PC-3 (cell line): ENCODE data around the gene METRN. TPM values are rescaled to one million over a fixed set of nuclear protein-coding genes. Genes with fewer than 3 reads are reported as not detected.

Source experiments
- ATAC-seq: fragments of 200-7000 bp; cut with Tn5 transposase; 2 replicates; pipeline ENCODE4 v1.9.1; 2020; ENCODE audit warnings: mild to moderate bottlenecking, moderate library complexity
- BruUV-seq: library from RNA; stranded (reverse); fragments of 400-500 nt; replicated peaks from 2 replicates; lab custom pipeline; 2021; lab: Mats Ljungman, UMichigan
- CTCF ChIA-PET: fragments of 300-600 bp; sonication (Branson Sonifier 250); formaldehyde crosslinking; loops from one replicate; lab custom pipeline; 2022; ENCODE audit warnings: antibody characterized with exemption; lab: Charles Lee
- POLR2A ChIA-PET: fragments of 300-600 bp; sonication (Branson Sonifier 250); formaldehyde crosslinking; loops from one replicate; lab custom pipeline; 2022; ENCODE audit warnings: antibody characterized with exemption; ENCODE audit not compliant: unreplicated experiment; lab: Charles Lee
- DNase-seq: peaks from one replicate; pipeline ENCODE4 v3.0.0-alpha.2; 2015
- H2AFZ ChIP-seq: fragments of 300-600 bp; sonication (generic); 2 replicates; pipeline ENCODE4 v1.6.0; 2016; ENCODE audit warnings: antibody characterized with exemption, low read length
- H3F3A ChIP-seq: fragments of 300-600 bp; sonication (generic); one replicate; pipeline ENCODE4 v1.6.0; 2017; ENCODE audit warnings: antibody characterized with exemption, low read length, control low read depth, mild to moderate bottlenecking; ENCODE audit not compliant: unreplicated experiment
- H3K27ac ChIP-seq: fragments of 300-600 bp; sonication (generic); 2 replicates; pipeline ENCODE4 v1.5.1; 2016; ENCODE audit warnings: mild to moderate bottlenecking, low read length
- H3K27me3 ChIP-seq: fragments of 300-600 bp; sonication (generic); 2 replicates; pipeline ENCODE4 v1.6.1; 2016; ENCODE audit warnings: low read length, mixed read lengths
- H3K36me3 ChIP-seq: fragments of 300-600 bp; sonication (generic); 2 replicates; pipeline ENCODE4 v1.6.1; 2016; ENCODE audit warnings: low read depth, mixed run types, low read length, mixed read lengths
- H3K4me1 ChIP-seq: fragments of 300-600 bp; sonication (generic); 2 replicates; pipeline ENCODE4 v1.5.1; 2016; ENCODE audit warnings: low read length; ENCODE audit not compliant: insufficient read depth
- H3K4me2 ChIP-seq: fragments of 300-600 bp; sonication (generic); 2 replicates; pipeline ENCODE4 v1.6.0; 2016; ENCODE audit warnings: low read length
- H3K4me3 ChIP-seq: fragments of 300-600 bp; sonication (generic); 2 replicates; pipeline ENCODE4 v1.5.1; 2016; ENCODE audit warnings: mild to moderate bottlenecking, low read length, mixed read lengths
- H3K79me2 ChIP-seq: fragments of 300-600 bp; sonication (generic); 2 replicates; pipeline ENCODE4 v1.6.1; 2017; ENCODE audit warnings: low read length, mixed read lengths
- H3K9ac ChIP-seq: fragments of 300-600 bp; sonication (generic); 2 replicates; pipeline ENCODE4 v1.6.0; 2016; ENCODE audit warnings: mild to moderate bottlenecking, low read length
- H3K9me2 ChIP-seq: fragments of 300-600 bp; sonication (generic); replicated peaks from 2 replicates; pipeline ENCODE4 v1.6.1; 2016; ENCODE audit warnings: mixed run types, low read length, mixed read lengths
- H3K9me3 ChIP-seq: fragments of 300-600 bp; sonication (generic); 2 replicates; pipeline ENCODE4 v1.6.1; 2016; ENCODE audit warnings: low read length, mixed read lengths
- H4K20me1 ChIP-seq: fragments of 300-600 bp; sonication (generic); 2 replicates; pipeline ENCODE4 v1.6.1; 2016; ENCODE audit warnings: low read length, mixed read lengths
- EZH2 ChIP-seq: fragments of 300-600 bp; sonication (generic); IDR thresholded peaks from one replicate; pipeline ENCODE4 v1.6.1; 2017; ENCODE audit warnings: antibody characterized with exemption, mild to moderate bottlenecking, low read length; ENCODE audit not compliant: unreplicated experiment
- EZH2phosphoT487 ChIP-seq: fragments of 300-600 bp; sonication (generic); IDR thresholded peaks from 2 replicates; pipeline ENCODE4 v1.6.1; 2018; ENCODE audit warnings: mild to moderate bottlenecking, antibody characterized with exemption, low read length, borderline replicate concordance
- intact Hi-C: fragments of 100-400 bp; cut with micrococcal nuclease; formaldehyde crosslinking; loops from 2 replicates; pipeline ENCODE4 v1.9.0; 2023
- total RNA-seq: library from RNA; depleted of rRNA; stranded (reverse); fragments of >200 nt; gene quantifications from 2 replicates; pipeline ENCODE4 v1.2.3, GENCODE V29; 2014
- TF ChIP-seq, protein P1 (sequence below): fragments of 300-600 bp; sonication (generic); conservative IDR thresholded peaks from 2 replicates; pipeline ENCODE4 v1.5.1; 2017; ENCODE audit warnings: antibody characterized with exemption, low read depth, mild to moderate bottlenecking, low read length

Gene METRN
- total RNA-seq, 1 experiment from 2014 or later, result 320 TPM

DNA sequence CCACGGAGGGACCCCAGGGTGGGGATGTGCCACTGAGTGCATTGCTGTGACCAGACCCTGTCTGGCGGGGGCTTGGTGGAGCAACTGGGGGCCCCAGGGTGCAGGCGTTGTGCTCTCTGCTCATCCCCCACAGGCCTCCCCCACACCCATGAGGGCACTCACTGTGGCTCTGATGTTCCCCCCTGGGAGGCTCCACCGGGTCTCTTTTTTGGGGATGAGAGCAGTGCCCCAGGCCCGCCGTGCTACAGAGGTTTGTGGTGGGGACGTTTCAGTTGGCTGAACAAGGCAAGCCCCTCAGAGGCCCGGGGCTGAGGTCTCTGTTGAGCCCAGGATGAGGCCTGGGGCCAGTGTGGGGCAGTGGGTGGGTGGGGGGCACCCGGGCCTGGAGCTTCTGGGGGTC is 8.8 kb downstream of the METRN start:
- Histone ChIP-seq H3K36me3 (no peaks in the 10 kb centered on the region), H3K9me2 (no peaks in the 10 kb centered on the region), H3K9ac (no peak overlapping the region), H3K79me2 (no peaks in the 10 kb centered on the region), H3K27me3 (no peaks in the 10 kb centered on the region), H3F3A (peaks cover 3% of the 10 kb centered on the region), H3K27ac (no peak overlapping the region), H4K20me1 (no peaks in the 10 kb centered on the region), H3K9me3 (no peaks in the 10 kb centered on the region), H3K4me1 (peaks cover 24% of the 10 kb centered on the region; the same call in 1 of the 2 replicates), H3K4me2 (no peak overlapping the region), H2AFZ (no peak overlapping the region), H3K4me3 (no peak overlapping the region)
- POLR2A ChIA-PET, result no interaction called here
- ATAC-seq, result no peak
- CTCF ChIA-PET, result no interaction called here
- intact Hi-C loops, result no loop called here
- TF ChIP-seq, protein P1, sequence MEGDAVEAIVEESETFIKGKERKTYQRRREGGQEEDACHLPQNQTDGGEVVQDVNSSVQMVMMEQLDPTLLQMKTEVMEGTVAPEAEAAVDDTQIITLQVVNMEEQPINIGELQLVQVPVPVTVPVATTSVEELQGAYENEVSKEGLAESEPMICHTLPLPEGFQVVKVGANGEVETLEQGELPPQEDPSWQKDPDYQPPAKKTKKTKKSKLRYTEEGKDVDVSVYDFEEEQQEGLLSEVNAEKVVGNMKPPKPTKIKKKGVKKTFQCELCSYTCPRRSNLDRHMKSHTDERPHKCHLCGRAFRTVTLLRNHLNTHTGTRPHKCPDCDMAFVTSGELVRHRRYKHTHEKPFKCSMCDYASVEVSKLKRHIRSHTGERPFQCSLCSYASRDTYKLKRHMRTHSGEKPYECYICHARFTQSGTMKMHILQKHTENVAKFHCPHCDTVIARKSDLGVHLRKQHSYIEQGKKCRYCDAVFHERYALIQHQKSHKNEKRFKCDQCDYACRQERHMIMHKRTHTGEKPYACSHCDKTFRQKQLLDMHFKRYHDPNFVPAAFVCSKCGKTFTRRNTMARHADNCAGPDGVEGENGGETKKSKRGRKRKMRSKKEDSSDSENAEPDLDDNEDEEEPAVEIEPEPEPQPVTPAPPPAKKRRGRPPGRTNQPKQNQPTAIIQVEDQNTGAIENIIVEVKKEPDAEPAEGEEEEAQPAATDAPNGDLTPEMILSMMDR, result no peak
- no peak for TF ChIP-seq EZH2phosphoT487
- BruUV-seq, result no TSS peak
- DNase-seq, result no peak

DNA sequence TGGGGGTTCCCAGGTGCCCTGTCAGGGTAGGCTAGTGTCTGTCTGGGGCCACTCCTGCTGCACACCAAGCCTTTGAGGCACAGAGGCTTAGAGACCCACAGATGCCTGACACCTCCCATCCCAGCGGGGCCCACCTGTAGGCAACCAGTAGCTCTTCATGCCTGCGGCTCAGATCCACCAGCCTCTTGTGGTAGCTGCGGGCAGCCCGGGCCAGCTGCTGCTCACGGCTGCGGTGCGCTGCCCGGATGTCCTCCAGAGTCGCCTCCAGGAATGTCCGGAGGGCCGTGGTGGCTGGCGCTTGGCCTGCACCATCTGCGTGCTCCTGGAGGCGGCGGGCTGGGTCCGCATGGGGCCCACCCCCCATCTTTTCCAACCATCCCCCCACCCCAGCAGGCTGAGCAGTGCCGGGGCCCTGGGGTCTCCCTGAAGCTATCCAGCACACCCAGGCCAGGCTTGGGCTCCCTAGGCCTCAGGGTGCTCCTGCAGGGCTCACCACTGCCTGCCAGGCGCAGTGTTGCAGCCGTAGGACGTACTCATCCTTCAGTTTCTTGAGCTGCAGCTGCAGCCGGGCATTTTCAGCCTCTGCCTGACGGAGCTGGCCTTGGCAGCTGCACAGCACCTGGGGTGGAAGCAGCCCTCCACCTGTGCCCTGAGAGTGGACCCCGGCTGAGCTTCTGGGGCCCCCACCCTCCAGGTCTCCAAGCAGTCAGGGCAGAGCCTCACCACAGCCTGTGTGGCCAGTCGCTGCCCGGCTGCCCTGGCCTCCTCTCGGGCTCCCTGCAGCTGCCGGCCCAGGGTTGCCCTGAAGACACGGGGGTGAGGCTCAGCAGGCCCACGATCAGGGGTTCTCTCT is 9.5 kb downstream of the METRN start:
- intact Hi-C loops, result no loop called here
- no peak for DNase-seq
- Histone ChIP-seq H3K9ac (no peak overlapping the region), H3K4me1 (peaks cover 23% of the 10 kb centered on the region; the same call in 1 of the 2 replicates), H3K4me2 (no peak overlapping the region), H3K4me3 (no peak overlapping the region), H3K9me2 (no peaks in the 10 kb centered on the region), H2AFZ (no peak overlapping the region), H3F3A (peaks cover 3% of the 10 kb centered on the region), H3K36me3 (no peaks in the 10 kb centered on the region), H3K27ac (no peak overlapping the region), H3K27me3 (no peaks in the 10 kb centered on the region), H3K79me2 (0 out of 2 replicates have a peak, but pooled peaks cover 6% of the 10 kb centered on the region), H4K20me1 (no peaks in the 10 kb centered on the region), H3K9me3 (no peaks in the 10 kb centered on the region)
- ATAC-seq, result no peak
- CTCF ChIA-PET, result no interaction called here
- TF ChIP-seq EZH2 (no peak), EZH2phosphoT487 (no peak)
- TF ChIP-seq, protein P1, result no peak
- no TSS peak for BruUV-seq
- POLR2A ChIA-PET, result no interaction called here

DNA sequence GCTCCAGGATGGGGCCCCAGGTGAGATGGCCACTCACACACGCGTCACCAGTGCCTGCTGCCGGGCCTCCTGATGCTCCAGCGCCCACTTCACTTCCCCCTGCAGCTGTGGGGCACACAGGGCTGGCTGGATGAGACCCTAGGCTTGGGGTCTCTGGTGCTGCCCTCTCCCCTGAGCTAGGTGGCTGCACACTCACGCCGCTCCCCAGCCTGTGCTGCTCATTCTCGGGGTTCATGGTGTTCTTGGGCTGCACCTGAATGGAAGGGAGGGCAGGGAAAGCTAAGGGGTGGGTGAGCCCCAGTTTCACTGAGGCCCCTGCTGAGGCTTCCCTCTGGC is 10.1 kb downstream of the METRN start:
- ATAC-seq (no peak), DNase-seq (no peak)
- peaks cover 20% of the 10 kb centered on the region; the same call in 1 of the 2 replicates for H3K4me1 ChIP-seq
- ChIA-PET POLR2A (no interaction called here), CTCF (no interaction called here)
- BruUV-seq, result no TSS peak
- 0 out of 2 replicates have a peak, but pooled peaks cover 9% of the 10 kb centered on the region for H3K79me2 ChIP-seq
- no peak overlapping the region for H2AFZ ChIP-seq
- H3F3A ChIP-seq, result peaks cover 3% of the 10 kb centered on the region
- H3K9ac ChIP-seq, result no peak overlapping the region
- no peak overlapping the region for H3K27ac ChIP-seq
- H3K36me3 ChIP-seq, result no peaks in the 10 kb centered on the region
- H4K20me1 ChIP-seq, result no peaks in the 10 kb centered on the region
- H3K4me2 ChIP-seq, result no peak overlapping the region
- no peak overlapping the region for H3K4me3 ChIP-seq
- intact Hi-C loops, result no loop called here
- H3K27me3 ChIP-seq, result no peaks in the 10 kb centered on the region
- no peaks in the 10 kb centered on the region for H3K9me3 ChIP-seq
- TF ChIP-seq, protein P1, result no peak
- no peak for TF ChIP-seq EZH2phosphoT487
- no peak for TF ChIP-seq EZH2
- H3K9me2 ChIP-seq, result no peaks in the 10 kb centered on the region
